Kidney (tissue), 22 donors: ENCODE data around the gene PAK1IP1. TPM values are rescaled to one million over a fixed set of nuclear protein-coding genes. Genes with fewer than 3 reads are reported as not detected.

Source experiments
- DNase-seq, 5 donors: peaks; one replicate each; pipeline ENCODE4 v3.0.0-alpha.2; 2013 to 2020
- FAIRE-seq: peaks from 2 replicates; lab custom pipeline; 2012; peaks lifted over from hg19 to GRCh38; lab: Jason Lieb, UNC
- H3K27ac ChIP-seq, 2 donors: one replicate each; pipeline ENCODE4 v1.7.0; 2013; ENCODE audit warnings: low read depth in 2 of 2, low read length in 2 of 2, inconsistent platforms in 1 of 2
- H3K27me3 ChIP-seq: one replicate; pipeline ENCODE4 v1.7.1; 2013; ENCODE audit warnings: low read length, inconsistent platforms; ENCODE audit not compliant: control insufficient read depth, insufficient read depth
- H3K36me3 ChIP-seq, 3 donors: one replicate each; pipeline versions ENCODE4 v1.7.0 to v1.7.1; 2013; ENCODE audit warnings: low read length in 3 of 3, control low read depth in 1 of 3, inconsistent platforms in 1 of 3; ENCODE audit not compliant: insufficient read depth in 3 of 3, control insufficient read depth in 2 of 3
- H3K4me1 ChIP-seq, 3 donors: one replicate each; pipeline versions ENCODE4 v1.7.0 to v1.7.1; 2013; ENCODE audit warnings: low read length in 3 of 3, inconsistent platforms in 1 of 3, low read depth in 1 of 3; ENCODE audit not compliant: control insufficient read depth in 2 of 3, insufficient read depth in 2 of 3
- H3K4me3 ChIP-seq, 3 donors: one replicate each; pipeline versions ENCODE4 v1.7.0 to v1.8.1; 2013; ENCODE audit warnings: low read length in 3 of 3, control low read depth in 1 of 3, inconsistent platforms in 1 of 3
- H3K9ac ChIP-seq, 3 donors: one replicate each; pipeline versions ENCODE4 v1.7.0 to v1.7.1; 2013; ENCODE audit warnings: low read length in 3 of 3, control low read depth in 1 of 3, inconsistent platforms in 1 of 3
- H3K9me3 ChIP-seq, 3 donors: one replicate each; pipeline versions ENCODE4 v1.7.0 to v1.7.1; 2013; ENCODE audit warnings: low read length in 3 of 3, control low read depth in 1 of 3, inconsistent platforms in 1 of 3; ENCODE audit not compliant: control insufficient read depth in 2 of 3, insufficient read depth in 1 of 3
- intact Hi-C: fragments of 100-400 bp; cut with DNase I; formaldehyde crosslinking; loops from one replicate; pipeline ENCODE4 v1.11.1; 2022
- long read RNA-seq, 10 donors: library from polyadenylated mRNA in 1 of 10; unstranded in 1 of 10; transcript quantifications; one replicate each; pipeline ENCODE4 v2.0.0 and lab custom pipeline, GENCODE V29; 2021 to 2026
- polyA plus RNA-seq: library from polyadenylated mRNA; stranded (reverse); fragments of 350-450 nt; fragmentation: Illumina TruSeq; extraction: RNeasy Lipid Tissue Mini Kit (QIAGEN cat#74804); gene quantifications from one replicate; pipeline ENCODE4 v1.2.3, GENCODE V29; 2014; ENCODE audit warnings: low read depth, low replicate concordance; ENCODE audit not compliant: insufficient read depth
- total RNA-seq: library from RNA; stranded (reverse); fragmentation: NEBNext Ultra II Directional; extraction: Animal tissue kit (Norgen Biotek cat#: 25700); gene quantifications from one replicate; pipeline ENCODE4 v1.2.1, GENCODE V29; 2021
- TF ChIP-seq, protein P1 (sequence below): IDR thresholded peaks from 3 replicates; pipeline ENCODE4 v1.5.1; 2012; ENCODE audit warnings: mild to moderate bottlenecking, moderate library complexity, borderline replicate concordance; ENCODE audit not compliant: insufficient read depth; ENCODE audit errors: extremely low read depth
- donor health status: control.
- donor health status: control.
- donor health status: control.
- donor health status: control.
- donor health status: control.
- donor health status: DM: yes; HTN: yes; CAD: no.
- donor health status: Normal renal cell carcinoma (clear cell type).

PAK1IP1 gene, protein sequence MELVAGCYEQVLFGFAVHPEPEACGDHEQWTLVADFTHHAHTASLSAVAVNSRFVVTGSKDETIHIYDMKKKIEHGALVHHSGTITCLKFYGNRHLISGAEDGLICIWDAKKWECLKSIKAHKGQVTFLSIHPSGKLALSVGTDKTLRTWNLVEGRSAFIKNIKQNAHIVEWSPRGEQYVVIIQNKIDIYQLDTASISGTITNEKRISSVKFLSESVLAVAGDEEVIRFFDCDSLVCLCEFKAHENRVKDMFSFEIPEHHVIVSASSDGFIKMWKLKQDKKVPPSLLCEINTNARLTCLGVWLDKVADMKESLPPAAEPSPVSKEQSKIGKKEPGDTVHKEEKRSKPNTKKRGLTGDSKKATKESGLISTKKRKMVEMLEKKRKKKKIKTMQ
- total RNA-seq (11.2 TPM), polyA plus RNA-seq (11.6 TPM)
- long read RNA-seq, donor 1, transcript PAK1IP1-201 (10 exons, 1,800 nt) = major isoform, 7 of 7 reads
- long read RNA-seq, donor 1, partial matches to known transcripts = 0 of 7 reads
- long read RNA-seq, donor 1, other reads (novel, unspliced or antisense) = 0 of 7 reads
- long read RNA-seq, donor 2, transcript PAK1IP1-201 (10 exons, 1,800 nt) = major isoform, 7 of 7 reads
- long read RNA-seq, donor 2, partial matches to known transcripts = 0 of 7 reads
- long read RNA-seq, donor 2, other reads (novel, unspliced or antisense) = 0 of 7 reads
- long read RNA-seq, donor 3, transcript PAK1IP1-201 (10 exons, 1,800 nt) = major isoform, 6 of 6 reads
- long read RNA-seq, donor 3, partial matches to known transcripts = 0 of 6 reads
- long read RNA-seq, donor 3, other reads (novel, unspliced or antisense) = 0 of 6 reads
- long read RNA-seq, donor 4, transcript PAK1IP1-201 (10 exons, 1,800 nt) = major isoform, 9 of 9 reads
- long read RNA-seq, donor 4, partial matches to known transcripts = 0 of 9 reads
- long read RNA-seq, donor 4, other reads (novel, unspliced or antisense) = 0 of 9 reads
- long read RNA-seq, donor 5, partial matches to known transcripts = 0 of 1 reads
- long read RNA-seq, donor 5, other reads (novel, unspliced or antisense) = 0 of 1 reads
- long read RNA-seq, donor 6, transcript PAK1IP1-201 (10 exons, 1,800 nt) = major isoform, 15 of 15 reads
- long read RNA-seq, donor 6, partial matches to known transcripts = 0 of 15 reads
- long read RNA-seq, donor 6, other reads (novel, unspliced or antisense) = 0 of 15 reads
- long read RNA-seq, donor 7, transcript PAK1IP1-201 (10 exons, 1,800 nt) = major isoform, 11 of 13 reads
- long read RNA-seq, donor 7, partial matches to known transcripts = 0 of 13 reads
- long read RNA-seq, donor 7, other reads (novel, unspliced or antisense) = 2 of 13 reads
- long read RNA-seq, donor 8, transcript PAK1IP1-201 (10 exons, 1,800 nt) = major isoform, 7 of 7 reads
- long read RNA-seq, donor 8, partial matches to known transcripts = 0 of 7 reads
- long read RNA-seq, donor 8, other reads (novel, unspliced or antisense) = 0 of 7 reads
- long read RNA-seq, donor 9, partial matches to known transcripts = 0 of 2 reads
- long read RNA-seq, donor 9, other reads (novel, unspliced or antisense) = 0 of 2 reads
- long read RNA-seq, donor 10, partial matches to known transcripts = 0 of 2 reads
- long read RNA-seq, donor 10, other reads (novel, unspliced or antisense) = 0 of 2 reads

DNA sequence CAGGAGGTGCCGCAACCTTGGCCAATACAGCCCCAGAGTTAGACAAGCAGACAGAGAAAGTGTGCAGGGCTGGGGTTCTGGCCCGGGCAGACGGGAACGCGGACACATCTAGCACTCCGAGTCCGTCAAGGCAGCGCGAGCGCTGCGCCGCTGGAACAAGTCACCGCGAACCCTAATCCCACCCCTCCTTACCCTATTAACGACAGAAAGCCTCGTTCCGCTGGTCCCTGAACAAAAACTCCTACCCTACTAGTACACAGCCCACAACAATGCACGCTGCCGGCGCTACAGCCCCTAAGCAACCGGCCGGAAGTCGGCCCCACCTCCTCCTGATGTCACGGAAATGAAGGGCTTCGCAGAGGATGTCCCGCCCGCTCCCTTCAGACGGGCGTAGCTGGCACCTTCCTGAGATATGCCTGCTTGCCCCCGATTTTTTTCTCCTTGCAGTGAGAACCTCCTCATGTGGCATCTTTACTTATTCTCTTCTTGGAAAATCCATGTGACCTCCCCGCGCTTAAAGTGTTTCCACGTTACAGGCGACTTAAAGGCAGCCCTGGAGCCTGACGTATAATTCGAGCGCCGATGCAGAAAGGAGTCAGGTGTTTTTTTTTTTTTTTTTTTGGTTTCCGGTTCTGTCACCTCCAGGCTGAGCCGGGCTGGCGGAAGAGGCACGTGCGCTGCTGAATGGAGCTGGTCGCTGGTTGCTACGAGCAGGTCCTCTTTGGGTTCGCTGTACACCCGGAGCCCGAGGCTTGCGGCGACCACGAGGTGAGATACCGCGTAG lies at the start of gene PAK1IP1, which contains the start of gene C6orf52:
TSS of gene PAK1IP1 (plus strand) at position 671 of the 784 bp plus-strand sequence. CDS start at position 685, 14 bp downstream.
TSS of gene C6orf52 (minus strand) at position 315 of the 784 bp plus-strand sequence. CDS start 7,066 bp downstream, outside the sequence.
- DNase-seq (peak; percentile 95 to 98 (median 97)), FAIRE-seq (no peak)
- Histone ChIP-seq H3K27ac (peak within 1 kb of the TSS; percentile 99 to 100), H3K9me3 (no peaks in the 10 kb centered on the region), H3K9ac (peak within 1 kb of the TSS; percentile 95 to 100 (median 97)), H3K27me3 (no peaks in the 10 kb centered on the region), H3K4me1 (peaks cover 0 to 8% (median 3%) of the 10 kb centered on the region in 3 donors), H3K36me3 (peaks cover 0 to 8% (median 0%) of the 10 kb centered on the region in 3 donors), H3K4me3 (peak within 1 kb of the TSS; percentile 77 to 100 (median 100))
- intact Hi-C loops = no loop called here
- TF ChIP-seq, protein P1, sequence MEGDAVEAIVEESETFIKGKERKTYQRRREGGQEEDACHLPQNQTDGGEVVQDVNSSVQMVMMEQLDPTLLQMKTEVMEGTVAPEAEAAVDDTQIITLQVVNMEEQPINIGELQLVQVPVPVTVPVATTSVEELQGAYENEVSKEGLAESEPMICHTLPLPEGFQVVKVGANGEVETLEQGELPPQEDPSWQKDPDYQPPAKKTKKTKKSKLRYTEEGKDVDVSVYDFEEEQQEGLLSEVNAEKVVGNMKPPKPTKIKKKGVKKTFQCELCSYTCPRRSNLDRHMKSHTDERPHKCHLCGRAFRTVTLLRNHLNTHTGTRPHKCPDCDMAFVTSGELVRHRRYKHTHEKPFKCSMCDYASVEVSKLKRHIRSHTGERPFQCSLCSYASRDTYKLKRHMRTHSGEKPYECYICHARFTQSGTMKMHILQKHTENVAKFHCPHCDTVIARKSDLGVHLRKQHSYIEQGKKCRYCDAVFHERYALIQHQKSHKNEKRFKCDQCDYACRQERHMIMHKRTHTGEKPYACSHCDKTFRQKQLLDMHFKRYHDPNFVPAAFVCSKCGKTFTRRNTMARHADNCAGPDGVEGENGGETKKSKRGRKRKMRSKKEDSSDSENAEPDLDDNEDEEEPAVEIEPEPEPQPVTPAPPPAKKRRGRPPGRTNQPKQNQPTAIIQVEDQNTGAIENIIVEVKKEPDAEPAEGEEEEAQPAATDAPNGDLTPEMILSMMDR = peak; percentile 6

DNA sequence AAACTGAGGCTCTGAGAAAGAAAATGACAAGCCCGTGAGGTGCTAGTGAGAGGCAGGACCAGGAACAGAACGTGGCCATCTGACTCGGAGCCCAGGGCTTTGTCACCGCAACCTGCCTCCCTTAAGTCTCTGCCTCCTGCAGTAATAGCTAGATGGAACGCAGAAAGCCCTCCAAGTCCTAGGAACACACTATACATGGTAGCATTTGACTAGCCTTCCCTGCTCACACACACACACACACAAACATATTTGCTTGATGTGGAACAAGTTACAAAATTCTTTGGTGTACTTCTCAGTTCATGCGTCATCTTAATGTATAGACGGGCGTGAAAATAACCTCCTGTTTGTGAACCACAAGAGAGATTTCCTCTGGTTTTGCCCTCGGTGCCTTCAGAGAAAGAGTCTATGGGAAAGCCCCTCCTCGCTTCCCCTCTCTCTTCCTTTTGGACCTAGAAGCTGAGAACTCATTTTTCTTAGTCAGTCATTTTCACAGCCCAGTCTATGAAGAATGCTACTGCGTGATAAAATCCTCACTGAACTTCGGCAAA lies 39.2 kb upstream of the PAK1IP1 start:
- H3K36me3 ChIP-seq = no peaks in the 10 kb centered on the region
- no peaks in the 10 kb centered on the region for H3K9me3 ChIP-seq
- H3K27ac ChIP-seq = no peak overlapping the region
- no peaks in the 10 kb centered on the region for H3K4me1 ChIP-seq
- DNase-seq (no peak), FAIRE-seq (no peak)
- H3K4me3 ChIP-seq = no peak overlapping the region
- TF ChIP-seq, protein P1 = no peak
- no peak overlapping the region for H3K9ac ChIP-seq
- H3K27me3 ChIP-seq = no peaks in the 10 kb centered on the region
- intact Hi-C loops = no loop called here
